DND-41 (cell line): Measurements from ENCODE around the gene NPAS1.

Source experiments
- EZH2 ChIP-seq: IDR thresholded peaks from 3 replicates; pipeline ENCODE4 v1.6.1; 2012; ENCODE audit warnings: borderline replicate concordance, low read depth, mild to moderate bottlenecking, moderate library complexity, low read length, inconsistent platforms; ENCODE audit not compliant: severe bottlenecking
- TF ChIP-seq, protein P1 (sequence below): IDR thresholded peaks from 2 replicates; pipeline ENCODE4 v1.5.1; 2012; ENCODE audit warnings: borderline replicate concordance, low read length, moderate library complexity, mild to moderate bottlenecking; ENCODE audit not compliant: poor library complexity, severe bottlenecking; ENCODE audit errors: extremely low read depth

DNA sequence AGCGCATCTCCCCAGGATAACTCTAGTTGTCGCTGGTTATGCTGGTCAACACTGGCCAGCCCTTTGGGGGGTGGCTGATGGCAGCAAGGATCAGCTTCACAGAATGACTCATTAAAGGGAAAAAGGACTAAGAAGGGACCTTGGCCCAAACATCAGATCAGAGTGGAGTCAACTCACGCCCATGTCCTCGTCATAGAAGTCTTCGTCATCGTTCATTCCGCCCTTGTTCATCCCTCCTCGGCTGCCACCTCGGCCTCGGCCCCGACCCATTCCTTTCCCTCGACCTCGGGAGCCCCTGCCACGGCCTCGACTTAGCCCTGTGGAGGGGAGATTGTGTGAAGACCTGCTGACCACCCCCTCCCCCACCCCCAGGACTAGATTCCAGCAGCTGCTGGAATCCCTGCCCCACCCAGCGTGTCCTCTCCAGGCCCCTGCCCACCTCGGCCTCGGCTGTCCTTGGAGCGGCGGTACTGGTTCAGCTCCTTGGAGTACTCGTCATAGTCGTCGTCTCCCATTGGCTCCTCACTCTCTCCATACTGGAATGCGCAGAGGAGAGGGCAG, 65.3 kb downstream of the NPAS1 start:
- TF ChIP-seq, protein P1, sequence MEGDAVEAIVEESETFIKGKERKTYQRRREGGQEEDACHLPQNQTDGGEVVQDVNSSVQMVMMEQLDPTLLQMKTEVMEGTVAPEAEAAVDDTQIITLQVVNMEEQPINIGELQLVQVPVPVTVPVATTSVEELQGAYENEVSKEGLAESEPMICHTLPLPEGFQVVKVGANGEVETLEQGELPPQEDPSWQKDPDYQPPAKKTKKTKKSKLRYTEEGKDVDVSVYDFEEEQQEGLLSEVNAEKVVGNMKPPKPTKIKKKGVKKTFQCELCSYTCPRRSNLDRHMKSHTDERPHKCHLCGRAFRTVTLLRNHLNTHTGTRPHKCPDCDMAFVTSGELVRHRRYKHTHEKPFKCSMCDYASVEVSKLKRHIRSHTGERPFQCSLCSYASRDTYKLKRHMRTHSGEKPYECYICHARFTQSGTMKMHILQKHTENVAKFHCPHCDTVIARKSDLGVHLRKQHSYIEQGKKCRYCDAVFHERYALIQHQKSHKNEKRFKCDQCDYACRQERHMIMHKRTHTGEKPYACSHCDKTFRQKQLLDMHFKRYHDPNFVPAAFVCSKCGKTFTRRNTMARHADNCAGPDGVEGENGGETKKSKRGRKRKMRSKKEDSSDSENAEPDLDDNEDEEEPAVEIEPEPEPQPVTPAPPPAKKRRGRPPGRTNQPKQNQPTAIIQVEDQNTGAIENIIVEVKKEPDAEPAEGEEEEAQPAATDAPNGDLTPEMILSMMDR: no peak
- no peak for TF ChIP-seq EZH2
